ENCODE results near the gene SLC37A4. TPM values are rescaled to one million over a fixed set of nuclear protein-coding genes. Genes with fewer than 3 reads are reported as not detected.

Gene SLC37A4
- total and polyA plus RNA-seq, 2 of the 13 experiments (the other 11 are each of a cell fraction or from before 2014, with no cell fraction given), result 43.0 to 56.1 TPM

GRCh38 chr11:119023741-119024140, 6.9 kb downstream of the SLC37A4 start:
- ChIA-PET POLR2A (interaction anchor here (1.0 to 2.8 kb wide), 5 partner anchors 8 to 71 kb away, joined by 3 to 12 read pairs (median 6); partner anchors contain the start of genes CENATAC and VPS11), CTCF (ENCODE audit: low intra/inter-chr PET ratio, low total read pairs) (no interaction called here)
- in situ Hi-C loops (cut with HindIII; ENCODE audit: extremely low pct_ligation_motif_present, low pct_unique_long_range_greater_than_20kb), result no loop called here
- Histone ChIP-seq H3K9me3 (ENCODE audit: low read length) (no peaks in the 10 kb centered on the region), H3K9ac (ENCODE audit: insufficient read depth, low read depth, low read length) (no peak overlapping the region), H3K27ac (ENCODE audit: extremely low read length, insufficient read depth, low read length) (peak overlapping the region; percentile 77), H3K79me2 (ENCODE audit: insufficient read depth, low read length) (peaks cover 62% of the 10 kb centered on the region), H3K27me3 (ENCODE audit: control insufficient read depth in 1 of 2, insufficient read depth in 2 of 2, low read length in 2 of 2) (peaks cover 0 to 3% of the 10 kb centered on the region in 2 experiments; a peak in 2 of 5 replicates), H3K4me2 (ENCODE audit: low read depth, low read length) (peak overlapping the region; percentile 99), H2AFZ (ENCODE audit: low read length) (no peak overlapping the region), H4K20me1 (ENCODE audit: insufficient read depth, low read length) (peaks cover 5% of the 10 kb centered on the region; the same call in 1 of the 2 replicates), H3K36me3 (replicated peaks in 1 of 2; ENCODE audit: control insufficient read depth in 1 of 2, insufficient read depth in 2 of 2, low read length in 2 of 2) (peaks cover 4% of the 10 kb centered on the region in 2 experiments; a peak in 3 of 5 replicates), H3K4me1 (ENCODE audit: insufficient read depth, low read length) (peaks cover 92% of the 10 kb centered on the region), H3K4me3 (replicated peaks in 1 of 3; ENCODE audit: insufficient read depth in 1 of 3, low read depth in 2 of 3, low read length in 3 of 3) (no peak overlapping the region)
- no TSS peak for BruUV-seq (replicated peaks)
- no peak for FAIRE-seq
- ATAC-seq, result no peak
- no peak for DNase-seq (ENCODE audit: low spot score)
- TF ChIP-seq ATRX (CRISPR knock-in tag; IDR thresholded peaks at IDR 0.05; ENCODE audit: borderline replicate concordance) (no peak), RBFOX2 (IDR thresholded peaks at IDR 0.05; ENCODE audit: low read depth, low read length) (peak; percentile 45; the same call in 1 of the 2 replicates), ZNF792 (CRISPR knock-in tag; IDR thresholded peaks at IDR 0.05) (no peak), ZNF20 (CRISPR knock-in tag; IDR thresholded peaks at IDR 0.05) (no peak)
- intact Hi-C loops (cut with micrococcal nuclease; ENCODE audit: unreplicated experiment), result no loop called here

GRCh38 chr11:119021631-119022030, 9.0 kb downstream of the SLC37A4 start:
- in situ Hi-C loops (cut with HindIII; ENCODE audit: extremely low pct_ligation_motif_present, low pct_unique_long_range_greater_than_20kb) (no loop called here), intact Hi-C loops (cut with micrococcal nuclease; ENCODE audit: unreplicated experiment) (no loop called here)
- Histone ChIP-seq H2AFZ (ENCODE audit: low read length) (no peak overlapping the region), H4K20me1 (ENCODE audit: insufficient read depth, low read length) (peaks cover 7% of the 10 kb centered on the region), H3K79me2 (ENCODE audit: insufficient read depth, low read length) (peaks cover 57% of the 10 kb centered on the region), H3K4me2 (ENCODE audit: low read depth, low read length) (peak overlapping the region; percentile 42), H3K27ac (ENCODE audit: extremely low read length, insufficient read depth, low read length) (peak overlapping the region; percentile 61), H3K4me3 (replicated peaks in 1 of 3; ENCODE audit: insufficient read depth in 1 of 3, low read depth in 2 of 3, low read length in 3 of 3) (peak overlapping the region in 1 of 3 experiments; percentile 7; a peak in 1 of 6 replicates), H3K36me3 (replicated peaks in 1 of 2; ENCODE audit: control insufficient read depth in 1 of 2, insufficient read depth in 2 of 2, low read length in 2 of 2) (peaks cover 3 to 6% of the 10 kb centered on the region in 2 experiments; a peak in 4 of 5 replicates), H3K9ac (ENCODE audit: insufficient read depth, low read depth, low read length) (no peak overlapping the region; the same call in 1 of the 2 replicates), H3K27me3 (ENCODE audit: control insufficient read depth in 1 of 2, insufficient read depth in 2 of 2, low read length in 2 of 2) (peaks cover 0 to 4% of the 10 kb centered on the region in 2 experiments; a peak in 2 of 5 replicates), H3K4me1 (ENCODE audit: insufficient read depth, low read length) (peaks cover 77% of the 10 kb centered on the region), H3K9me3 (ENCODE audit: low read length) (no peaks in the 10 kb centered on the region)
- ChIA-PET CTCF (ENCODE audit: low intra/inter-chr PET ratio, low total read pairs) (no interaction called here), POLR2A (interaction anchor here (1.2 to 2.7 kb wide), 2 partner anchors 34 to 46 kb away, joined by 5 to 10 read pairs; partner anchors contain the start of gene VPS11)
- no TSS peak for BruUV-seq (replicated peaks)
- FAIRE-seq, result no peak
- no peak for DNase-seq (ENCODE audit: low spot score)
- ATAC-seq, result no peak
- WGBS (ENCODE audit: low lambda C conversion rate), result 72% methylated on average over 5 of the region's 5 CpGs
- TF ChIP-seq E2F2 (CRISPR knock-in tag; IDR thresholded peaks at IDR 0.05; ENCODE audit: borderline replicate concordance) (no peak), KIAA2018 (CRISPR knock-in tag; IDR thresholded peaks at IDR 0.05; ENCODE audit: borderline replicate concordance) (no peak)

All from HepG2 (cell line).